Endometrium (tissue), 2 donors: ENCODE measurements around the gene ZNF688.
"Not testable (repeated sequence)": the region's sequence is repeated elsewhere in the genome, so short reads cannot be mapped to it uniquely, and the experiment has no call there.

Source experiments
- FAIRE-seq: peaks from 2 replicates; lab custom pipeline; 2012; peaks lifted over from hg19 to GRCh38; lab: Jason Lieb, UNC
- donor health status: control.
- donor health status: control.

Gene ZNF688

GRCh38 chr16:30533748-30534367 lies 37.7 kb downstream of the ZNF688 start:
- FAIRE-seq, result no peak

- FAIRE-seq, result no peak
Observed at GRCh38 chr16:30533146-30533522, 38.4 kb downstream of the ZNF688 start.

- no peak for FAIRE-seq
Observed at GRCh38 chr16:30532285-30533145, 39.0 kb downstream of the ZNF688 start.

- FAIRE-seq, result no peak
Observed at GRCh38 chr16:30530163-30531037, 41.1 kb downstream of the ZNF688 start.

- no peak for FAIRE-seq
Observed at GRCh38 chr16:30528799-30529457, 42.6 kb downstream of the ZNF688 start.

- no peak for FAIRE-seq
Observed at GRCh38 chr16:30527635-30528178, 43.8 kb downstream of the ZNF688 start.

GRCh38 chr16:30526823-30527634 lies 44.5 kb downstream of the ZNF688 start:
- peak; percentile 96 for FAIRE-seq

GRCh38 chr16:30526137-30526822 lies 45.2 kb downstream of the ZNF688 start, which contains the start of gene ZNF768:
Gene ZNF768, minus strand, starts transcription at chr16:30526566. Its CDS starts 153 bp downstream, at chr16:30526413.
- FAIRE-seq, result no peak

- no peak for FAIRE-seq
Observed at GRCh38 chr16:30525844-30526136, 45.7 kb downstream of the ZNF688 start.

GRCh38 chr16:30524575-30525568 lies 46.6 kb downstream of the ZNF688 start:
- no peak for FAIRE-seq

GRCh38 chr16:30523768-30524574 lies 47.5 kb downstream of the ZNF688 start:
- FAIRE-seq, result no peak

GRCh38 chr16:30522702-30523463 lies 48.6 kb downstream of the ZNF688 start:
- FAIRE-seq, result not testable (repeated sequence)

GRCh38 chr16:30521873-30522641 lies 49.5 kb downstream of the ZNF688 start:
- no peak for FAIRE-seq

GRCh38 chr16:30521476-30521872 lies 50.0 kb downstream of the ZNF688 start:
- FAIRE-seq, result no peak
